GM18526 (cell line): ENCODE results near the gene OR10G8.

Experiments
- POLR2A ChIP-seq: IDR thresholded peaks from 3 replicates; pipeline ENCODE4 v1.6.1; 2011; ENCODE audit not compliant: insufficient read length; ENCODE audit errors: extremely low read depth

Gene OR10G8

GRCh38 chr11:124026498-124026897 is at the start of gene OR10G8:
Gene OR10G8 (plus strand): TSS chr11:124026798. CDS start chr11:124029623, 2,825 bp downstream.
- no peak for TF ChIP-seq POLR2A

- TF ChIP-seq POLR2A: no peak
Measured at GRCh38 chr11:123977731-123978347, 48.8 kb upstream of the OR10G8 start, which contains the start of gene OR10S1. Gene OR10S1 (minus strand): TSS chr11:123977781. CDS start chr11:123977664, 117 bp downstream.

DNA sequence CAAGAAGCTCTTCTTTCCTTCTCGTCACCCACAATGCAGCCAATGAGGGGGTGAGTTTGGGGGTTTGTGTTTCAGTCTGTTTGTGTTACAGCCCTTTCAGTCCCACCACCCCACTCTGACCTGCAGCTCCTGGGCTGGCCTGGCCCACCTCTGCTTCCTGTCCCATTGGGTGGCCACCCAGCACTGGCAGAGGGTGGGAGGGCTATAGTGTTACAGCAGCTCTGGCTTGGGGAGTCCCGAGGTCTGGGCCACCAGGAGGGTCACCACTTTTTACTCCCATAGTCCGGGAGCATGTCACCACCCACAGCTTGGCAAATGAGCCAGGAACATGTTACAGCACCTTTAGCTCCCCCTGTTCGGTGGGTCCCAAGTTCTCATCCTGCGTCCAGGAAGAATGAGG is 47.3 kb upstream of the OR10G8 start:
- no peak for TF ChIP-seq POLR2A

DNA sequence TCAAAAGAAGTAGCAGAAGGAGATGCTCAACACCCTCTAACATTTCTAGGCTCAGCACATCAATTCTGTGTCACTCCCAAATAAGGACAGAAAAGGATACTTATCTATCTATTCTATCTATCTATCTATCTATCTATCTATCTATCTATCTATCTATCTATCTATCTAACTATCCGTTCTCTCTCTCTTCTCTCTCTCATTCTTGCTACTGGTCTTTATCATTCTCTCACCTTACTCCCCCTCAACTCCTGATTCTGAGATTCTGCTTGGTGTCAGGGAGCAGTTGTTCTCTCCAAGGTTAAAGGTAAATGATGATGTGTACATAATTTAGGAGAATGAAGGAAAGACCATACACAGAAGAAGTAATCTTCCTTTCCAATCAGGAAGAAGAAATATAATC is 31.5 kb upstream of the OR10G8 start, which contains the start of gene OR10G6:
TSS of gene OR10G6 (minus strand) at position 43 of the 400 bp plus-strand sequence. CDS start at position 43, 0 bp downstream.
- no peak for TF ChIP-seq POLR2A

DNA sequence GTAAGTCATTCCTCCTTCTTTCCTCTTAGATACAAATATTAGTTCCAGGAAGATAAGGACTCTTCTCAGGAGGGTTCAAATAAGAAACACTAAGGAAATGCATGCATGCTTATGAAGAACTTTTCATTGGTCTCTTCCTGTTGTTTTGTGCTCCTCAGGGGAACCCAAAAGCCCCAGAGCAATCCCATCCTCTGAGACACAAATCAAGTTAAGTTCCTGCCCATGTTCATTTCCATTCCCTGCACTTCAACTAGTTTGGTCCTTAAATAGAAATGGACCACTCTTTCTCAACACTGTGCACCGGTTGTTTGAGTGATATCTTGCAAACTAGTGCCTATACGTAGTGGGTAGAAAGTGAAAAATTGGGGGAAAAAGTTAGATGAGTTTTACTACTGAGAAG is 13.9 kb upstream of the OR10G8 start, which contains the start of gene OR10G4:
TSS of gene OR10G4 (plus strand) at position 301 of the 400 bp plus-strand sequence. CDS start 2,578 bp downstream, outside the sequence.
- TF ChIP-seq POLR2A: no peak

DNA sequence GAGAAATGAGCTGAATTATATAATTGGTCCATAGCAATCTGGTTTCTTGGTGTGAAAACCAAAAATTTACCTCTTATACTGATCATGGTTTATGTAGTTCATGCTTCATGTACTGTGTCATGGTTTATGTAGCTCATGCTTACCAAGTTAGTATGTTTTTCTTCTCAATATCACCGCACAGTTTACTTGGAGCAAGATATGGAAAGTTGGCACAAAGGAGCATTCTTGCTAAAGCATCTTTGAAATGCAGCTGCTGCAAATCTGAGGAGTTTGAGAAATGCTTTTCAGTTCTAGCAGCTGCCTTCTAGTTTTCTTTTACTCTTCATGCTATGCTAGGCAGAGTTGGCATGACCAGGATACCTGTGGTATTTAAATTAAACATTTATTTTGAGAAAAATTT is 10.1 kb downstream of the OR10G8 start:
- no peak for TF ChIP-seq POLR2A

- TF ChIP-seq POLR2A: no peak
Measured at GRCh38 chr11:124039557-124039956, 13.0 kb downstream of the OR10G8 start.

- no peak for TF ChIP-seq POLR2A
Measured at GRCh38 chr11:124041254-124041653, 14.7 kb downstream of the OR10G8 start, which contains the start of gene OR10G7. Gene OR10G7 (minus strand): TSS chr11:124041325. CDS start chr11:124039001, 2,324 bp downstream.

- no peak for TF ChIP-seq POLR2A
Measured at GRCh38 chr11:124043420-124043819, 16.8 kb downstream of the OR10G8 start.

GRCh38 chr11:124050748-124051147 is 24.1 kb downstream of the OR10G8 start:
- TF ChIP-seq POLR2A: no peak

GRCh38 chr11:124052966-124053365 is 26.4 kb downstream of the OR10G8 start:
- no peak for TF ChIP-seq POLR2A

DNA sequence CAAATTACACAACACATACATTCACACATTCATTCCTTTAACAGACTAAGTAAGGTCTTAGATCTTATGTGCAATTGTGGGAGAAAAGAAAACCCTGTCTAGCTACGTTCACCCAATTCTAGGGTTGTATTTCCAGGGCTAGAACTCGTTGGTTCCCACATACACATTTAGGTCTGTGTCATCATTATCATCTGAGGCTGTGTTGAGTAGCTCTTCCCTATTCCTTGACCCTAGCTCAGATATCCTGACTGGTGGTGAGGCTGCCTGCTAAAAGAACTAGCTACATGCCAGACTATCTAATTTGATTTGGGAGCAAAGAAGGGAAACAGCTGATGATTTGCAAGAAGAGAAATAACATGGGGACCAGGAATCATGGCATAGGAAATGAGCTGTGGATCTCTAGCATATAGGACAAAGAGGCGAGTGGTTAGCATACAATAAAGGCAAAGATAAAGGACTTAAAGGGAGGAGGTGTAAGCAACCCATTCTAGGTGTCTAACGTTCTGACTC is 42.1 kb downstream of the OR10G8 start:
- TF ChIP-seq POLR2A: no peak

DNA sequence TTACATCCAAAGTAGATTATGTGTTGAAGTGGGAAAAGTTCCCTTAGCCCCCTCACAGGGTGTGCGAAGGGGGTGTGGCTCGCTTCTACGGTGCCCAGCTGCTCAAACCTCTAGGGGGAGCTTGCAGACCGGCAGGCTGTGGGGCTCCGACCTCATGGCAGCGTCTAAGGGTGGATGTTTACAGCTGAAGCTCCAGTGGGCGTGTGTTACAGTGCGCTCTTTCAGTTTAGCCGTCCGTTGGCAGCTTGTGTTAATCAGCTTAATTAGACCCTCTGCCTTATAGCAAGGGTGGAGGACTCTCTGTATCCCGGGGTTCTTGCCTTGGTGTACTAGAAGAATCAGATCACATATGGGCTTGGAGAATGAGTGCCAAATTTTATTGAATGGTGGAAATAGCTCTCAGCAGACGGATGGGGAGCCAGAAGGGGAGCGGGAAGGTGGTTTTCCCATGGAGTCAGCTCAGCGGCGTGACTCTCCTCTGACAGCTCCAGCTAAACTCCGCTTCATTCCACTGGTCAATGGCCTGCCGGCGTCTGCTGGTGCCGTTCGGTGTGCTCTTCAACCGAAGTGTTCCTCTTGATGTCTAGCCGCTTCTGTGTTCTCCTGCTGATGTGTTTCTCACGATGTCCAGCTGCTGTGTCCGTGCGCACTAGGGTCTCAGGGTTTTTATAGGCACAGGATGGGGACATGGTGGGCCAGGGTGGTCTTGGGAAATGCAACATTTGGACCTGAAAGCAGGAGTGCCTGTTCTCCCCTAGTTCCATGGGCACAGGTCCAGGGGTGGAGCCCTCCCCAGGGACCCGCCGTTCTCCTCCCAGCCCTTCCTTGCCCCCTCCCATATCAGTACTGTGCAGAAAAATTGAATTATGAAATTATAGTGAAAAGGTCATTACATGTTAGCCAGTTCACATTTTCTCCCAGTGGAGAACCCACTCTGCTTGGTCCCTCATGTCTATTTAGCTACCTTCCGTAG is 43.1 kb downstream of the OR10G8 start:
- TF ChIP-seq POLR2A: no peak

DNA sequence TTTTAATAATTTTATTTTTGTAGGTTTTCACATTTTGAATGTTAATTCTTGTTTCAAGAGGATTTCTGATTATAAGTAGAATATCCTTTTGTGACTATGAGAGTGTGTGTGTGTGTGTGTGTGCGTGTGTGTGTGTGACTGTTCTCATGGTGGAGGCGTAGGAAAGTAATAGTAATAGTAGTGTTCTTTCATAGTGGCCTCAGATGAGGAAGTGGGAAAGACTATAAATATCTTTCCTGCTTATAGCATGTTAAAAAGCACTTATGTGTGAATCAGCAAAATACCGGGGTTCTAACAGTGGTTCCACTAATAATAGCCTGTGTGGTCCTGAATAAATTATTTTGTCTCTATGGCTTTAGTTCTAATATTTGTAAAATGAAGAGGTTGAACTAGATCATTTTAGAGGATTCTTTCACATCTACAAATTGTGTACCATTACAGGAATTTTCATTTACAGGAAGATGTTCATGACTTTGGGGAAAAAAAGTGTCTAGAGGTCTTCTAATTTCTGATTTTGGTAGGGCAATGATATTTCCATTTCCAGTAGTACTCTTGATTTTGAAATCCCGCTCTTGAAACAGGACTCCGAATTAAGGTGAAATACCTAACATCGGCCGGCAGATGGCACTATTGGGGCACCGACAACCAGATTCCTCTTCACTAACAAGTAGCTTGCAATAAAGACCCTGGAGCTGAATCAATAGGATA is 44.5 kb downstream of the OR10G8 start:
- no peak for TF ChIP-seq POLR2A

DNA sequence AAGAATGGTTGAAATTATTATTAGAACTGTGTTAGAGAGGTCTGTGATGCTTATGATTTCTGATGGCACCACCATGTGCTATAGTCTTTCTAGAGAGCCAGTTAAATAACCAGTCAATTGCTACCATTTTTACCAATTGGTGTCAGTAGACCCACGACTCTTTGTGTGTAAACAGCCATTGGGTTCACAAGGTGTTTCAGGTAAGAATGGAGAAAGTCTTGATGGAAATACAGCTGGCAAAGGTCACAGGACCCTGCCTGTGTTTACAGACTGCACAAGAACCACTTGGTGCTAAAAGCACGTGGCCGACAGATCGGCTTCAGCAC is 45.0 kb downstream of the OR10G8 start:
- TF ChIP-seq POLR2A: no peak
